HepG2 (cell line): ENCODE measurements around the gene ARL10. TPM values are rescaled to one million over a fixed set of nuclear protein-coding genes. Genes with fewer than 3 reads are reported as not detected.

Source experiments
- CBX1 ChIP-seq: IDR thresholded peaks from one replicate; pipeline ENCODE4 v1.6.1; 2016; ENCODE audit warnings: antibody characterized with exemption, low read depth
- CCAR2 ChIP-seq: fragments of 200-400 bp; formaldehyde crosslinking; optimal IDR thresholded peaks from 2 replicates; pipeline ENCODE3; 2018; ENCODE audit warnings: low read depth, mild to moderate bottlenecking, low read length, moderate library complexity
- ELF3 ChIP-seq: IDR thresholded peaks from 2 replicates; pipeline ENCODE4 v1.6.1; 2016; ENCODE audit warnings: missing genetic modification reagents, missing compliant biosample characterization
- PHF5A ChIP-seq: IDR thresholded peaks from one replicate; pipeline ENCODE4 v1.6.1; 2018; ENCODE audit warnings: low read depth, missing genetic modification reagents; ENCODE audit not compliant: unreplicated experiment
- RBFOX2 ChIP-seq: fragments of 200-400 bp; formaldehyde crosslinking; IDR thresholded peaks from 2 replicates; pipeline ENCODE4 v1.6.1; 2017; ENCODE audit warnings: low read depth, mild to moderate bottlenecking, low read length
- RBM39 ChIP-seq: fragments of 200-400 bp; formaldehyde crosslinking; IDR thresholded peaks from one replicate; pipeline ENCODE4 v1.6.1; 2018; ENCODE audit warnings: antibody characterized with exemption, mild to moderate bottlenecking, low read depth, low read length; ENCODE audit not compliant: poor library complexity, severe bottlenecking
- SIN3A ChIP-seq: IDR thresholded peaks from 2 replicates; pipeline ENCODE4 v1.6.1; 2011; ENCODE audit warnings: low read depth, mild to moderate bottlenecking, control low read depth, low read length, borderline replicate concordance
- TARDBP ChIP-seq: sonication (generic); formaldehyde crosslinking; IDR thresholded peaks from 2 replicates; pipeline ENCODE4 v1.8.0; 2022; ENCODE audit warnings: mild to moderate bottlenecking, missing genetic modification reagents
- ZFAT ChIP-seq: sonication (generic); formaldehyde crosslinking; conservative IDR thresholded peaks from 2 replicates; pipeline ENCODE4 v1.8.1; 2023; ENCODE audit warnings: missing genetic modification reagents, inconsistent platforms
- ZFX ChIP-seq: sonication (generic); formaldehyde crosslinking; IDR thresholded peaks from 2 replicates; pipeline ENCODE4 v1.4.0; 2020; ENCODE audit warnings: mild to moderate bottlenecking, low read depth, missing genetic modification reagents, moderate library complexity
- ZNF256 ChIP-seq: sonication (generic); formaldehyde crosslinking; conservative IDR thresholded peaks from 2 replicates; pipeline ENCODE4 v1.4.0; 2020; ENCODE audit warnings: missing genetic modification reagents
- ZNF260 ChIP-seq: sonication (generic); formaldehyde crosslinking; IDR thresholded peaks from 2 replicates; pipeline ENCODE4 v1.4.0; 2020; ENCODE audit warnings: missing genetic modification reagents, low read depth, mild to moderate bottlenecking, borderline replicate concordance
- ZNF329 ChIP-seq: sonication (generic); formaldehyde crosslinking; IDR thresholded peaks from 2 replicates; pipeline ENCODE4 v1.9.0; 2021; ENCODE audit warnings: low read depth, mild to moderate bottlenecking, missing genetic modification reagents
- ZNF430 ChIP-seq: sonication (generic); formaldehyde crosslinking; IDR thresholded peaks from 2 replicates; pipeline ENCODE4 v1.9.0; 2021; ENCODE audit warnings: mild to moderate bottlenecking, missing genetic modification reagents
- ZNF547 ChIP-seq: sonication (generic); formaldehyde crosslinking; IDR thresholded peaks from 2 replicates; pipeline ENCODE4 v1.5.1; 2020; ENCODE audit warnings: mild to moderate bottlenecking, missing genetic modification reagents
- ZNF652 ChIP-seq: IDR thresholded peaks from 2 replicates; pipeline ENCODE4 v1.6.1; 2016; ENCODE audit warnings: low read depth, borderline replicate concordance
- ZNF678 ChIP-seq: sonication (generic); formaldehyde crosslinking; IDR thresholded peaks from 2 replicates; pipeline ENCODE4 v1.4.0; 2020; ENCODE audit warnings: mild to moderate bottlenecking, missing genetic modification reagents
- ZNF749 ChIP-seq: sonication (generic); formaldehyde crosslinking; IDR thresholded peaks from 2 replicates; pipeline ENCODE4 v1.8.0; 2022; ENCODE audit warnings: mild to moderate bottlenecking, missing genetic modification reagents, moderate library complexity, borderline replicate concordance
- polyA plus RNA-seq, 8 experiments: library from polyadenylated mRNA; depleted of rRNA in 3 of 8; stranded (reverse) in 7 of 8; unstranded in 1 of 8; fragments of >200 nt; fragmentation: Illumina TruSeq in 4 of 8; extraction: Trizol in 4 of 8; gene quantifications; 2 replicates each; pipeline versions ENCODE4 v1.2.1 to v1.2.3, GENCODE V29; 2011 to 2016; ENCODE audit warnings: low read depth in 4 of 8, missing spikeins in 1 of 8, mixed read lengths in 1 of 8; ENCODE audit not compliant: insufficient read depth in 1 of 8
- total RNA-seq, 5 experiments: library from RNA; depleted of rRNA; stranded (reverse); fragments of >200 nt; fragmentation: Illumina TruSeq; extraction: Trizol; gene quantifications; 2 replicates each; pipeline ENCODE4 v1.2.3, GENCODE V29; 2016; ENCODE audit warnings: low read depth in 1 of 5
- TF ChIP-seq, protein P1 (sequence below): sonication (generic); formaldehyde crosslinking; IDR thresholded peaks from 2 replicates; pipeline ENCODE4 v1.4.0; 2020; ENCODE audit warnings: missing genetic modification reagents
- TF ChIP-seq, protein P2 (sequence below): sonication (generic); formaldehyde crosslinking; IDR thresholded peaks from 2 replicates; pipeline ENCODE4 v1.4.0; 2020; ENCODE audit warnings: mild to moderate bottlenecking, missing genetic modification reagents
- TF ChIP-seq, protein P3 (sequence below): sonication (generic); formaldehyde crosslinking; IDR thresholded peaks from 2 replicates; pipeline ENCODE4; 2020; ENCODE audit warnings: missing genetic modification reagents, mild to moderate bottlenecking, borderline replicate concordance
- TF ChIP-seq, protein P4 (sequence below): sonication (generic); formaldehyde crosslinking; IDR thresholded peaks from 2 replicates; pipeline ENCODE4 v1.5.1; 2020; ENCODE audit warnings: mild to moderate bottlenecking, missing genetic modification reagents

Gene ARL10
- total and polyA plus RNA-seq, 2 of the 13 experiments (the other 11 are each of a cell fraction or from before 2014, with no cell fraction given) = 0.18 to 0.50 TPM

DNA sequence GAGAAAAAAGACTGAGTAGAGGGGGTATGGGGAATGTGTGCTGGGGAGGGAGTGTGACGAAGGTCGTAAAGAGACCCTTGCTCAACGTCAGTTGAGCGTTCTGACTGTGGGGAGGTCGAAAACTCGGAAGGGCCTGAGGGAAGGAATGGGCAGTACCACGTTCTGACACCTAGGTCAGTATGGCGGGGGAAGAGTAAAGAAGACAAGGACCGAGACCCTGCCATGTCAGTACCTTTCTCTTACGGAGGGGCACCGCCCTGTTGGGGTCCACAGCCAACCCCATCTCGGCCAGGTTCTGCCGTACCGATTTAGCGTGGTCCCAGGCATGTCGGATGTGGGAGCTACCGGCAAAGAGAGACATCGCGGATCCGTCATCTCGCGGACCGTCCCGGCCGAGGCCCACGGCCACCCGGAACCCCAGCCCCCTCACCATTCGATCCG is 22.7 kb downstream of the ARL10 start (continued):
- TF ChIP-seq, protein P1, sequence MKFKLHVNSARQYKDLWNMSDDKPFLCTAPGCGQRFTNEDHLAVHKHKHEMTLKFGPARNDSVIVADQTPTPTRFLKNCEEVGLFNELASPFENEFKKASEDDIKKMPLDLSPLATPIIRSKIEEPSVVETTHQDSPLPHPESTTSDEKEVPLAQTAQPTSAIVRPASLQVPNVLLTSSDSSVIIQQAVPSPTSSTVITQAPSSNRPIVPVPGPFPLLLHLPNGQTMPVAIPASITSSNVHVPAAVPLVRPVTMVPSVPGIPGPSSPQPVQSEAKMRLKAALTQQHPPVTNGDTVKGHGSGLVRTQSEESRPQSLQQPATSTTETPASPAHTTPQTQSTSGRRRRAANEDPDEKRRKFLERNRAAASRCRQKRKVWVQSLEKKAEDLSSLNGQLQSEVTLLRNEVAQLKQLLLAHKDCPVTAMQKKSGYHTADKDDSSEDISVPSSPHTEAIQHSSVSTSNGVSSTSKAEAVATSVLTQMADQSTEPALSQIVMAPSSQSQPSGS (CRISPR knock-in tag) = no peak
- TF ChIP-seq ELF3 (CRISPR knock-in tag) (no peak), PHF5A (CRISPR knock-in tag) (no peak), ZFX (no peak), ZNF430 (CRISPR knock-in tag) (no peak), TARDBP (CRISPR knock-in tag) (0 out of 2 replicates have a peak, but pooled peaks have one; percentile 8), ZNF329 (no peak), ZNF260 (CRISPR knock-in tag) (no peak), ZNF652 (CRISPR knock-in tag) (no peak), ZNF678 (CRISPR knock-in tag) (no peak; the same call in 1 of the 2 replicates), RBM39 (no peak), ZNF749 (CRISPR knock-in tag) (no peak), ZNF547 (CRISPR knock-in tag) (no peak), SIN3A (no peak), CCAR2 (no peak), ZNF256 (CRISPR knock-in tag) (no peak), CBX1 (no peak), ZFAT (no peak), RBFOX2 (peak; percentile 79; the same call in 1 of the 2 replicates)
- TF ChIP-seq, protein P2, sequence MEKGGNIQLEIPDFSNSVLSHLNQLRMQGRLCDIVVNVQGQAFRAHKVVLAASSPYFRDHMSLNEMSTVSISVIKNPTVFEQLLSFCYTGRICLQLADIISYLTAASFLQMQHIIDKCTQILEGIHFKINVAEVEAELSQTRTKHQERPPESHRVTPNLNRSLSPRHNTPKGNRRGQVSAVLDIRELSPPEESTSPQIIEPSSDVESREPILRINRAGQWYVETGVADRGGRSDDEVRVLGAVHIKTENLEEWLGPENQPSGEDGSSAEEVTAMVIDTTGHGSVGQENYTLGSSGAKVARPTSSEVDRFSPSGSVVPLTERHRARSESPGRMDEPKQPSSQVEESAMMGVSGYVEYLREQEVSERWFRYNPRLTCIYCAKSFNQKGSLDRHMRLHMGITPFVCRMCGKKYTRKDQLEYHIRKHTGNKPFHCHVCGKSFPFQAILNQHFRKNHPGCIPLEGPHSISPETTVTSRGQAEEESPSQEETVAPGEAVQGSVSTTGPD = no peak
- TF ChIP-seq, protein P3, sequence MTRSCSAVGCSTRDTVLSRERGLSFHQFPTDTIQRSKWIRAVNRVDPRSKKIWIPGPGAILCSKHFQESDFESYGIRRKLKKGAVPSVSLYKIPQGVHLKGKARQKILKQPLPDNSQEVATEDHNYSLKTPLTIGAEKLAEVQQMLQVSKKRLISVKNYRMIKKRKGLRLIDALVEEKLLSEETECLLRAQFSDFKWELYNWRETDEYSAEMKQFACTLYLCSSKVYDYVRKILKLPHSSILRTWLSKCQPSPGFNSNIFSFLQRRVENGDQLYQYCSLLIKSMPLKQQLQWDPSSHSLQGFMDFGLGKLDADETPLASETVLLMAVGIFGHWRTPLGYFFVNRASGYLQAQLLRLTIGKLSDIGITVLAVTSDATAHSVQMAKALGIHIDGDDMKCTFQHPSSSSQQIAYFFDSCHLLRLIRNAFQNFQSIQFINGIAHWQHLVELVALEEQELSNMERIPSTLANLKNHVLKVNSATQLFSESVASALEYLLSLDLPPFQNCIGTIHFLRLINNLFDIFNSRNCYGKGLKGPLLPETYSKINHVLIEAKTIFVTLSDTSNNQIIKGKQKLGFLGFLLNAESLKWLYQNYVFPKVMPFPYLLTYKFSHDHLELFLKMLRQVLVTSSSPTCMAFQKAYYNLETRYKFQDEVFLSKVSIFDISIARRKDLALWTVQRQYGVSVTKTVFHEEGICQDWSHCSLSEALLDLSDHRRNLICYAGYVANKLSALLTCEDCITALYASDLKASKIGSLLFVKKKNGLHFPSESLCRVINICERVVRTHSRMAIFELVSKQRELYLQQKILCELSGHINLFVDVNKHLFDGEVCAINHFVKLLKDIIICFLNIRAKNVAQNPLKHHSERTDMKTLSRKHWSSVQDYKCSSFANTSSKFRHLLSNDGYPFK (CRISPR knock-in tag) = no peak
- TF ChIP-seq, protein P4, sequence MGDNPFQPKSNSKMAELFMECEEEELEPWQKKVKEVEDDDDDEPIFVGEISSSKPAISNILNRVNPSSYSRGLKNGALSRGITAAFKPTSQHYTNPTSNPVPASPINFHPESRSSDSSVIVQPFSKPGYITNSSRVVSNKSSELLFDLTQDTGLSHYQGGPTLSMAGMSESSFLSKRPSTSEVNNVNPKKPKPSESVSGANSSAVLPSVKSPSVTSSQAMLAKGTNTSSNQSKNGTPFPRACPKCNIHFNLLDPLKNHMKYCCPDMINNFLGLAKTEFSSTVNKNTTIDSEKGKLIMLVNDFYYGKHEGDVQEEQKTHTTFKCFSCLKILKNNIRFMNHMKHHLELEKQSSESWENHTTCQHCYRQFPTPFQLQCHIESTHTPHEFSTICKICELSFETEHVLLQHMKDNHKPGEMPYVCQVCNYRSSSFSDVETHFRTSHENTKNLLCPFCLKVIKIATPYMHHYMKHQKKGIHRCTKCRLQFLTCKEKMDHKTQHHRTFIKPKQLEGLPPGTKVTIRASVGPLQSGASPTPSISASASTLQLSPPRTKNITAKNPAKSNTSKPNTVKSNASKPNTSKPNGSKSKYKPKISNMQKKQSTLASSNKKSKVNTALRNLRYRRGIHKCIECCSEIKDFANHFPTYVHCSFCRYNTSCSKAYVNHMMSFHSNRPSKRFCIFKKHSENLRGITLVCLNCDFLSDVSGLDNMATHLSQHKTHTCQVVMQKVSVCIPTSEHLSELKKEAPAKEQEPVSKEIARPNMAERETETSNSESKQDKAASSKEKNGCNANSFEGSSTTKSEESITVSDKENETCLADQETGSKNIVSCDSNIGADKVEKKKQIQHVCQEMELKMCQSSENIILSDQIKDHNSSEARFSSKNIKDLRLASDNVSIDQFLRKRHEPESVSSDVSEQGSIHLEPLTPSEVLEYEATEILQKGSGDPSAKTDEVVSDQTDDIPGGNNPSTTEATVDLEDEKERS (CRISPR knock-in tag) = no peak
